ENCODE measurements around the gene KRT8. TPM values are rescaled to one million over a fixed set of nuclear protein-coding genes. Genes with fewer than 3 reads are reported as not detected.

Gene KRT8
- total and polyA plus RNA-seq, 10 of the 15 experiments (the other 5 are each of a cell fraction or from before 2014, with no cell fraction given), result 0.11 to 5.6 (median 0.37) TPM; not detected in 1

GRCh38 chr12:52884526-52885293 lies 20.2 kb downstream of the KRT8 start:
- in situ Hi-C loops (cut with MboI), result loop anchor here (5.0 kb wide), 1 partner anchor 98 kb away; no protein-coding TSS in a partner anchor
- BruUV-seq (replicated peaks), result no TSS peak
- H4K20me1 ChIP-seq (ENCODE audit: control insufficient read depth, insufficient read depth), result no peaks in the 10 kb centered on the region
- ChIA-PET POLR2A (interaction anchor here (0.6 kb wide), 2 partner anchors 93 to 1061 kb away, joined by 3 to 5 read pairs; no protein-coding TSS in a partner anchor), RAD21 (ENCODE audit: unreplicated experiment) (interaction anchor here (0.7 to 5.5 kb wide), 16 partner anchors 9 to 570 kb away, joined by 3 to 95 read pairs (median 5); partner anchors contain the start of gene EIF4B), CTCF (interaction anchor here (0.6 to 14.7 kb wide), 54 partner anchors 8 to 1222 kb away, joined by 3 to 418 read pairs (median 4); partner anchors contain the start of genes EIF4B, KRT8 and SOAT2), SMC1A (ENCODE audit: uncharacterized antibody, unreplicated experiment) (interaction anchor here (0.6 to 5.0 kb wide), 18 partner anchors 11 to 512 kb away, joined by 3 to 115 read pairs (median 4); no protein-coding TSS in a partner anchor)
- H3K36me3 ChIP-seq (ENCODE audit: control insufficient read depth in 2 of 2, insufficient read depth in 2 of 2, low read length in 1 of 2), result no peaks in the 10 kb centered on the region
- no peak overlapping the region for H3K4me3 ChIP-seq
- ATAC-seq (peak; percentile 96), DNase-seq (ENCODE audit: low read depth, low spot score) (no peak), FAIRE-seq (peak; percentile 86)
- no peaks in the 10 kb centered on the region for H3K79me2 ChIP-seq (ENCODE audit: control insufficient read depth, insufficient read depth, low read length)
- no peak overlapping the region for H2AFZ ChIP-seq (ENCODE audit: control insufficient read depth, low read depth, low read length)
- H3K4me1 ChIP-seq (ENCODE audit: control insufficient read depth, insufficient read depth, low read length), result no peaks in the 10 kb centered on the region
- H3K9me3 ChIP-seq (replicated peaks; ENCODE audit: control insufficient read depth, insufficient read depth, low read length), result no peaks in the 10 kb centered on the region
- intact Hi-C loops (cut with micrococcal nuclease; ENCODE audit: unreplicated experiment), result loop anchor here (1.0 kb wide), 1 partner anchor 97 kb away; no protein-coding TSS in a partner anchor
- no peak overlapping the region for H3K9ac ChIP-seq (ENCODE audit: control insufficient read depth, insufficient read depth, low read length)
- 23% methylated on average over 13 of the region's 13 CpGs for WGBS (ENCODE audit: insufficient coverage, insufficient replicate concordance, low lambda C conversion rate, missing lambda C conversion rate)
- H3K4me2 ChIP-seq (ENCODE audit: control insufficient read depth, insufficient read depth), result no peak overlapping the region
- no peak overlapping the region for H3K27ac ChIP-seq (ENCODE audit: control insufficient read depth, insufficient read depth)
- no peaks in the 10 kb centered on the region; a peak in 1 of 4 replicates for H3K27me3 ChIP-seq (replicated peaks in 1 of 2; ENCODE audit: control insufficient read depth in 2 of 2, insufficient read depth in 2 of 2, low read length in 1 of 2)
- TF ChIP-seq RUNX3 (IDR thresholded peaks at IDR 0.05; ENCODE audit: low read length) (0 out of 2 replicates have a peak, but pooled peaks have one; percentile 16), ZNF592 (IDR thresholded peaks at IDR 0.05) (no peak), SMARCA5 (IDR thresholded peaks at IDR 0.05) (peak; percentile 85; the same call in 1 of the 2 replicates), ZNF24 (IDR thresholded peaks at IDR 0.05) (no peak), ZBTB11 (CRISPR knock-in tag; IDR thresholded peaks at IDR 0.05) (no peak), TCF3 (IDR thresholded peaks at IDR 0.05; ENCODE audit: borderline replicate concordance, insufficient read depth, low read depth, low read length) (no peak), JUND (IDR thresholded peaks at IDR 0.05; ENCODE audit: low read depth, low read length) (no peak), HSF1 (IDR thresholded peaks at IDR 0.05; ENCODE audit: low read depth, low read length) (no peak), RAD21 (IDR thresholded peaks at IDR 0.05; ENCODE audit: insufficient read depth, low read depth, low read length) (peak; percentile 88), SMC3 (IDR thresholded peaks at IDR 0.05; ENCODE audit: borderline replicate concordance, low read length) (peak; percentile 99), YY1 (IDR thresholded peaks at IDR 0.05; ENCODE audit: low read depth, low read length) (peak; percentile 68; the same call in 1 of the 2 replicates)

All from GM12878 (cell line).